Smooth muscle cell (in vitro differentiated cells): ENCODE measurements around the gene SUMO4. TPM values are rescaled to one million over a fixed set of nuclear protein-coding genes. Genes with fewer than 3 reads are reported as not detected.
A peak's percentile ranks its signal among the peaks of the same experiment; 100 is the strongest.

Source experiments
- DNase-seq: peaks from one replicate; lab custom pipeline; 2025; ENCODE audit not compliant: unreplicated experiment; lab: John Stamatoyannopoulos, UW
- H2AFZ ChIP-seq: fragments of 200-600 bp; sonication (generic); 2 replicates; pipeline ENCODE4 v1.6.0; 2016; ENCODE audit warnings: antibody characterized with exemption, low read depth, mild to moderate bottlenecking
- H3F3A ChIP-seq: fragments of 200-600 bp; sonication (generic); 2 replicates; pipeline ENCODE4 v1.6.0; 2017; ENCODE audit warnings: antibody characterized with exemption, low read depth
- H3K27ac ChIP-seq: fragments of 200-600 bp; sonication (generic); 2 replicates; pipeline ENCODE4 v1.5.1; 2016; ENCODE audit warnings: low read depth, mild to moderate bottlenecking
- H3K27me3 ChIP-seq: fragments of 200-600 bp; sonication (generic); 2 replicates; pipeline ENCODE4 v1.6.1; 2016; ENCODE audit warnings: low read depth, mild to moderate bottlenecking
- H3K36me3 ChIP-seq: fragments of 200-600 bp; sonication (generic); 2 replicates; pipeline ENCODE4 v1.5.1; 2016; ENCODE audit warnings: low read depth
- H3K4me1 ChIP-seq: fragments of 200-600 bp; sonication (generic); 2 replicates; pipeline ENCODE4 v1.5.1; 2016; ENCODE audit warnings: low read depth
- H3K4me2 ChIP-seq: fragments of 200-600 bp; sonication (generic); 2 replicates; pipeline ENCODE4 v1.6.0; 2016; ENCODE audit warnings: mild to moderate bottlenecking
- H3K4me3 ChIP-seq: fragments of 200-600 bp; sonication (generic); 2 replicates; pipeline ENCODE4 v1.5.1; 2016; ENCODE audit warnings: mild to moderate bottlenecking
- H3K79me2 ChIP-seq: fragments of 200-600 bp; sonication (generic); 2 replicates; pipeline ENCODE4 v1.6.0; 2016; ENCODE audit warnings: low read depth, mild to moderate bottlenecking
- H3K9ac ChIP-seq: fragments of 200-600 bp; sonication (generic); 2 replicates; pipeline ENCODE4 v1.6.0; 2016; ENCODE audit warnings: low read depth
- H3K9me3 ChIP-seq: fragments of 200-600 bp; sonication (generic); replicated peaks from 2 replicates; pipeline ENCODE4 v1.5.1; 2016; ENCODE audit warnings: low read depth
- H4K20me1 ChIP-seq: fragments of 200-600 bp; sonication (generic); 2 replicates; pipeline ENCODE4 v1.6.0; 2016; ENCODE audit warnings: low read depth
- WGBS: methylation state at CpG from one replicate; pipeline ENCODE4 v1.1.7; 2016; ENCODE audit warnings: low lambda C conversion rate; 5-methylcytosine and 5-hydroxymethylcytosine counted together
- polyA plus RNA-seq: library from polyadenylated mRNA; unstranded; fragments of >200 nt; fragmentation: Nextera tagmentation; extraction: Ambion mirVana; gene quantifications from 2 replicates; pipeline ENCODE4 v1.2.1, GENCODE V29; 2016
- total RNA-seq: library from RNA; depleted of rRNA; stranded (reverse); fragments of >200 nt; gene quantifications from 2 replicates; pipeline ENCODE4 v1.2.3, GENCODE V29; 2014
- TF ChIP-seq, protein P1 (sequence below): fragments of 200-600 bp; sonication (generic); IDR thresholded peaks from 2 replicates; pipeline ENCODE4 v1.5.1; 2017; ENCODE audit warnings: borderline replicate concordance, mild to moderate bottlenecking, antibody characterized with exemption; ENCODE audit not compliant: insufficient read depth, poor library complexity, severe bottlenecking

The SUMO4 gene
- total and polyA plus RNA-seq, 2 experiments from 2014 or later, result 0.15 to 1.4 TPM

DNA sequence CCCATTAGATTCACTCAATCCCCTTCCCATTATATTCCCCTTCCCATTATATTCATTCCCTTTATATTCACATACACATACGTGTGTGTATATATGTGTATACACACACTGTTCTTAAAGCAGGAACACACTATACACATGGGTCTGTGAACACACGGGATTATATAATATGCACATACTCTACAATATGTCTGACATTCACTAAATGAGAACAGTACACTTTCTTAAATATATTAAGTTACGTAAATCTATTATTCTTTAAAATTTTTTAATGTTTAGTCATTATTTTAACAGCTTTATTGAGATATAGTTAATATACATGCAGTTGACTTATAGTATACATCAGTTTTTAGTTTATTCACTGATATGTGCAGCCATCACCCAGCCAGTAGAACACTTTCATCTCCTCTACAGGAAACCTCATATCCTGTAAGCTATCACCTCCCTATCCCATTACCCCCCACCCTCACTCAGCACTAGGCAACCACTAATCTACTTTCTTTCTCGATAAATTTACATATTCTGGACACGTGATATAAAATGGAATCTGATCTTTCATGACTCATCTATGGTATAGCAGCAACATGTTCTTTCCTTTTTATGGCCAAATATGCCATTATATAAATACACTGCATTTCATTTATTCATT is 13.9 kb upstream of the SUMO4 start:
- Histone ChIP-seq H3K9me3 (no peaks in the 10 kb centered on the region), H3K79me2 (peaks cover 70% of the 10 kb centered on the region), H4K20me1 (peaks cover 69% of the 10 kb centered on the region), H3K4me2 (no peak overlapping the region), H3K9ac (no peak overlapping the region), H3K27ac (no peak overlapping the region), H2AFZ (no peak overlapping the region), H3K36me3 (peaks cover 2% of the 10 kb centered on the region), H3K4me3 (no peak overlapping the region), H3K27me3 (no peaks in the 10 kb centered on the region), H3F3A (no peaks in the 10 kb centered on the region), H3K4me1 (no peaks in the 10 kb centered on the region)
- TF ChIP-seq, protein P1, sequence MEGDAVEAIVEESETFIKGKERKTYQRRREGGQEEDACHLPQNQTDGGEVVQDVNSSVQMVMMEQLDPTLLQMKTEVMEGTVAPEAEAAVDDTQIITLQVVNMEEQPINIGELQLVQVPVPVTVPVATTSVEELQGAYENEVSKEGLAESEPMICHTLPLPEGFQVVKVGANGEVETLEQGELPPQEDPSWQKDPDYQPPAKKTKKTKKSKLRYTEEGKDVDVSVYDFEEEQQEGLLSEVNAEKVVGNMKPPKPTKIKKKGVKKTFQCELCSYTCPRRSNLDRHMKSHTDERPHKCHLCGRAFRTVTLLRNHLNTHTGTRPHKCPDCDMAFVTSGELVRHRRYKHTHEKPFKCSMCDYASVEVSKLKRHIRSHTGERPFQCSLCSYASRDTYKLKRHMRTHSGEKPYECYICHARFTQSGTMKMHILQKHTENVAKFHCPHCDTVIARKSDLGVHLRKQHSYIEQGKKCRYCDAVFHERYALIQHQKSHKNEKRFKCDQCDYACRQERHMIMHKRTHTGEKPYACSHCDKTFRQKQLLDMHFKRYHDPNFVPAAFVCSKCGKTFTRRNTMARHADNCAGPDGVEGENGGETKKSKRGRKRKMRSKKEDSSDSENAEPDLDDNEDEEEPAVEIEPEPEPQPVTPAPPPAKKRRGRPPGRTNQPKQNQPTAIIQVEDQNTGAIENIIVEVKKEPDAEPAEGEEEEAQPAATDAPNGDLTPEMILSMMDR, result no peak
- DNase-seq, result no peak
- WGBS, result 97% methylated on average over 5 of the region's 5 CpGs

DNA sequence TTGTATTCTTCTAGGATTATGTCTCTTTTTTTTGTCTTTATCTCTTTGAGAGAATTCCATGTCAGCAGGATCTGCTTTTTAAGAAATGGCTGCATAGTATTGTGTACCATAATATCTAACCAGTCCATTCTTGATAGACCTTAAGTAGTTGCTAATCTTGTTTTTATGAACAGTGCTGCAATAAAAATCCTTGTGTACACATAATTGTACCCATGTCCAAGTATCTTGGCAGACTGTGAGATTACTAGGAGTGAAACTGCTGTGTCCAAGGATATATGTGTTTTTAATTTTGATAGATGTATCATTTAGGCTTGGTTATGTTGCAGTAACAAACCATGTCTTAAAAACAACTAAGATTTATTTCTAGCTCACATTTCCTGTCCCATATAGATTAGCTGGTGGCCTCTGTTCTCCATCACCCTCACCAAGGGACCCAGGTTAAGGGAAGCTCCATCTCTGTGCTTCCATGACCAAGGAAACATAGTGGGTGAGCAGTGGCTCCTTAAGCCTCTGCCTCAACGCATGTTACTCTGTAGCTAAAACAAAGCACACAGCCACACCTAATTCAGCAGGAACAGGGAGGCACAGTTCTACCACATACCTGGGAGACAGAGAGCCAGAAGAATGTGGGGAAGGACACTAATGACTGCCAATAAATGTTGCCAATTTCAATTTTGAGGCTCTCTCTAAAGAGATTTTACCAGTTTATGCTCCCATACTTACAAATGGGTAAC is 12.1 kb upstream of the SUMO4 start:
- Histone ChIP-seq H2AFZ (no peak overlapping the region), H3K4me3 (no peak overlapping the region), H4K20me1 (peaks cover 61% of the 10 kb centered on the region), H3K4me1 (no peaks in the 10 kb centered on the region), H3K9me3 (no peaks in the 10 kb centered on the region), H3K9ac (no peak overlapping the region), H3K4me2 (no peak overlapping the region), H3K27me3 (no peaks in the 10 kb centered on the region), H3K36me3 (peaks cover 2% of the 10 kb centered on the region), H3F3A (no peaks in the 10 kb centered on the region), H3K27ac (peak overlapping the region; percentile 41), H3K79me2 (peaks cover 86% of the 10 kb centered on the region)
- 59% methylated on average over 1 of the region's 1 CpG for WGBS
- no peak for DNase-seq
- TF ChIP-seq, protein P1, result no peak

DNA sequence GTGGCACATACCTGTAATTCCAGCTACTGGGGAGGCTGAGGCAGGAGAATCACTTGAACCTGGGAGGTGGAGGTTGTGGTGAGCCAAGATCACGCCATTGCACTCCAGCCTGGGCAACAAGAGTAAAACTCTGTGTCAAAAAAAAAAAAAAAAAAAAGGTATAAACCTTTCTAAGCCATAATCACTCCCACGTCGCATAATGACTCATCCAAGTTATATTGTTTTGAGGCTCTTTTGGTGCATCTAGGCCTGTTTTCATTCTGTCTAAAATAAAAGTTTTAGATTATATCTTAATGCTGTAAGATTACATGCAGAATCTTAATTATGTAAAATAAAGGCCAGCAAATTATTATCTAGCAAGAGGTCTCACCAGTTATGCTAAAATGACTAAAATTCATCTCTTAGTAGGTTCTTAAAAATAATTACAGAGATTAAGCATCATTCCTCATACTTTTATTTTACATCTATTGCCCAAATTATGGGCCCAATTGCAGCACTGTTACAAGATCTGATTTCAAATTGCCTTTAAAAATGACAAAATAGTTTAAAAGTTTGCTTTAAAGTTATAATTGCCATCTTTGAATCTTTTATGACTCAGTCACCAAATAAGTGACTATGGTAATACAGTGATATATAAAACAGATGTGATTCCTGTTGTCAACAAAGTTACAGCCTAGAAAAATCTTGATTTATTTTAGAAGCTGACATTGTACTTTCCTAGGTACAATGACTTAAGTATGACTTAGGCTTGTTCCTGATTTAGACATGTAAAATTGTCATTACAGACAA is 10.4 kb upstream of the SUMO4 start:
- WGBS, result 68% methylated on average over 3 of the region's 3 CpGs
- H3K4me2 ChIP-seq, result no peak overlapping the region
- H3K79me2 ChIP-seq, result peaks cover 93% of the 10 kb centered on the region

More for the DNA sequence above, 10.4 kb upstream of the SUMO4 start:
- TF ChIP-seq, protein P1, result no peak
- H3K27me3 ChIP-seq, result no peaks in the 10 kb centered on the region
- H3K36me3 ChIP-seq, result peaks cover 2% of the 10 kb centered on the region
- H3K9me3 ChIP-seq, result no peaks in the 10 kb centered on the region
- no peak for DNase-seq
- no peak overlapping the region for H3K9ac ChIP-seq
- H3K4me1 ChIP-seq, result no peaks in the 10 kb centered on the region
- H3F3A ChIP-seq, result no peaks in the 10 kb centered on the region
- H2AFZ ChIP-seq, result no peak overlapping the region
- peaks cover 72% of the 10 kb centered on the region for H4K20me1 ChIP-seq
- H3K4me3 ChIP-seq, result no peak overlapping the region
- H3K27ac ChIP-seq, result no peak overlapping the region
